Right atrium auricular region (tissue), 2 donors: ENCODE results near the gene CACNB3. TPM values are rescaled to one million over a fixed set of nuclear protein-coding genes. Genes with fewer than 3 reads are reported as not detected.

Experiments used
- DNase-seq: peaks from one replicate; pipeline ENCODE4 v3.0.0-alpha.2; 2019; ENCODE audit warnings: low spot score
- H3K27ac ChIP-seq, 2 donors: fragments of 200-600 bp; sonication (generic); 1 replicate in 1 of 2; 2 replicates in 1 of 2; pipeline ENCODE4 v1.5.1; 2016 to 2019
- H3K27me3 ChIP-seq, 2 donors: fragments of 200-600 bp; sonication (generic); one replicate each; pipeline versions ENCODE4 v1.5.1 to v1.6.0; 2017 to 2019
- H3K36me3 ChIP-seq: fragments of 200-600 bp; sonication (generic); one replicate; pipeline ENCODE4 v1.5.1; 2016
- H3K4me1 ChIP-seq, 2 donors: fragments of 200-600 bp; sonication (generic); one replicate each; pipeline versions ENCODE4 v1.5.1 to v1.6.0; 2017 to 2019
- H3K4me3 ChIP-seq, 2 donors: fragments of 200-600 bp; sonication (generic); 1 replicate in 1 of 2; 2 replicates in 1 of 2; pipeline ENCODE4 v1.5.1; 2017 to 2019; ENCODE audit warnings: mild to moderate bottlenecking in 1 of 2, moderate library complexity in 1 of 2
- H3K9me3 ChIP-seq, 2 donors: fragments of 200-600 bp; sonication (generic); one replicate each; pipeline ENCODE4 v1.5.1; 2019
- CTCF ChIP-seq, 2 donors: fragments of 200-600 bp; sonication (generic); IDR thresholded peaks; one replicate each; pipeline ENCODE4 v1.5.1; 2019; ENCODE audit warnings: antibody characterized with exemption in 2 of 2
- total RNA-seq, 2 donors: library from RNA; depleted of rRNA; stranded (reverse); fragments of >200 nt; gene quantifications; one replicate each; pipeline ENCODE4 v1.1.0, GENCODE V29; 2016

CACNB3 gene
- total RNA-seq, 2 donors from 2014 or later, result 6.1 to 7.0 TPM

DNA sequence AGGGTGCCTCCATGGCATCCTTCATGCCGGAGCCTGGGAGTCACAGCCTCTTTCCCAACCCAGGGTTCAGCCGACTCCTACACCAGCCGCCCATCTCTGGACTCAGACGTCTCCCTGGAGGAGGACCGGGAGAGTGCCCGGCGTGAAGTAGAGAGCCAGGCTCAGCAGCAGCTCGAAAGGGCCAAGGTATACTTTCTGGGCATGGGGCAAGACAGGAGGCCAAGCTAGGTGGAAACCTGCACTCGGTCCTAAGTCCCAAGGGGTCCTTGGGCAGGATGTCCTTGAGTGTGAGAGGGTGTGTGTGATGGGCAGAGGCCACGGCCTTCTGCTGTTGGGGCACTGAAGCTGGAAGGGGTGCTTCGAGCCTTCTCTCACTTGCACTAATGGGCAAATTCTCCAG, 5.0 kb downstream of the CACNB3 start:
- peaks cover 5% of the 10 kb centered on the region for H3K36me3 ChIP-seq
- H3K4me3 ChIP-seq, result no peak overlapping the region
- H3K4me1 ChIP-seq, result peaks cover 0 to 7% of the 10 kb centered on the region in 2 donors
- H3K27ac ChIP-seq, result no peak overlapping the region
- H3K9me3 ChIP-seq, result no peaks in the 10 kb centered on the region
- DNase-seq, result no peak
- H3K27me3 ChIP-seq, result no peaks in the 10 kb centered on the region
- TF ChIP-seq CTCF (IDR thresholded peaks at IDR 0.05), result no peak

- Histone ChIP-seq H3K4me3 (no peak overlapping the region), H3K9me3 (no peaks in the 10 kb centered on the region), H3K27ac (no peak overlapping the region), H3K27me3 (no peaks in the 10 kb centered on the region), H3K36me3 (peaks cover 14% of the 10 kb centered on the region), H3K4me1 (peaks cover 0 to under 1% of the 10 kb centered on the region in 2 donors)
- no peak for DNase-seq
- no peak for TF ChIP-seq CTCF (IDR thresholded peaks at IDR 0.05)
Observed at GRCh38 chr12:48824112-48824511, 5.8 kb downstream of the CACNB3 start.

GRCh38 chr12:48824905-48825304, 6.6 kb downstream of the CACNB3 start:
- no peak for TF ChIP-seq CTCF (IDR thresholded peaks at IDR 0.05)
- Histone ChIP-seq H3K36me3 (peaks cover 22% of the 10 kb centered on the region), H3K27me3 (no peaks in the 10 kb centered on the region), H3K9me3 (no peaks in the 10 kb centered on the region), H3K4me3 (no peak overlapping the region), H3K4me1 (no peaks in the 10 kb centered on the region), H3K27ac (no peak overlapping the region)
- no peak for DNase-seq

DNA sequence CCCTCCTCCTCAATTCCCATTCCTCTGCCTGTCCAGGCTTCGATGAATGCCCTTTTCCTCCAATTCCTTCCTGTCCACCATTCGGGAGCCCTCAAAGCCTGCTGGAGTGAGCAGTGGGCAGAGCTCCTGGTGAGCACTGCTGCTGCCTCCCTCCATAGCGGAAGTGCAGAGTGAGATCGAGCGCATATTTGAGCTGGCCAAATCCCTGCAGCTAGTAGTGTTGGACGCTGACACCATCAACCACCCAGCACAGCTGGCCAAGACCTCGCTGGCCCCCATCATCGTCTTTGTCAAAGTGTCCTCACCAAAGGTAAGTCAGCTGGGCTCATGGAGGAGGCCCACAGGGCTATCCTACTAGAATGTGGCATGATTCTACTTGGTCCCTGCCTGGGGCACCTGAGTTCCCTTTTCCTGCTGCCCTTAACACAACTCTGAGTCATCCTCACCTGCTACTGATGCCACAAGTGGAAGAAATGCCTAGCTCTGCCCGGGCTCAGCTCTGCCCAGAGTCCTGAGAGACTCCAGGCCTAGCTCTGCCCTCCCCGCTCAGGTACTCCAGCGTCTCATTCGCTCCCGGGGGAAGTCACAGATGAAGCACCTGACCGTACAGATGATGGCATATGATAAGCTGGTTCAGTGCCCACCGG, 8.0 kb downstream of the CACNB3 start:
- TF ChIP-seq CTCF (IDR thresholded peaks at IDR 0.05), result no peak
- no peaks in the 10 kb centered on the region for H3K9me3 ChIP-seq
- peaks cover 36% of the 10 kb centered on the region for H3K36me3 ChIP-seq
- H3K27ac ChIP-seq, result no peak overlapping the region
- no peaks in the 10 kb centered on the region for H3K4me1 ChIP-seq
- H3K4me3 ChIP-seq, result no peak overlapping the region
- no peak for DNase-seq
- H3K27me3 ChIP-seq, result no peaks in the 10 kb centered on the region

- H3K4me3 ChIP-seq, result no peak overlapping the region
- no peak overlapping the region for H3K27ac ChIP-seq
- no peak for TF ChIP-seq CTCF (IDR thresholded peaks at IDR 0.05)
- peaks cover 43% of the 10 kb centered on the region for H3K36me3 ChIP-seq
- no peak for DNase-seq
- H3K4me1 ChIP-seq, result no peaks in the 10 kb centered on the region
- H3K27me3 ChIP-seq, result no peaks in the 10 kb centered on the region
- no peaks in the 10 kb centered on the region for H3K9me3 ChIP-seq
Observed at GRCh38 chr12:48827026-48827425, 8.7 kb downstream of the CACNB3 start.

- no peak for DNase-seq
- Histone ChIP-seq H3K4me3 (no peak overlapping the region), H3K27me3 (no peaks in the 10 kb centered on the region), H3K9me3 (no peaks in the 10 kb centered on the region), H3K4me1 (no peaks in the 10 kb centered on the region), H3K36me3 (peaks cover 49% of the 10 kb centered on the region), H3K27ac (no peak overlapping the region)
- TF ChIP-seq CTCF (IDR thresholded peaks at IDR 0.05), result no peak
Observed at GRCh38 chr12:48827513-48828096, 9.3 kb downstream of the CACNB3 start.
